Measurements from ENCODE around the gene TMEM217. TPM values are rescaled to one million over a fixed set of nuclear protein-coding genes. Genes with fewer than 3 reads are reported as not detected.

TMEM217 gene
- total RNA-seq, 4 donors from 2014 or later, result 1.4 to 4.7 (median 2.0) TPM

DNA sequence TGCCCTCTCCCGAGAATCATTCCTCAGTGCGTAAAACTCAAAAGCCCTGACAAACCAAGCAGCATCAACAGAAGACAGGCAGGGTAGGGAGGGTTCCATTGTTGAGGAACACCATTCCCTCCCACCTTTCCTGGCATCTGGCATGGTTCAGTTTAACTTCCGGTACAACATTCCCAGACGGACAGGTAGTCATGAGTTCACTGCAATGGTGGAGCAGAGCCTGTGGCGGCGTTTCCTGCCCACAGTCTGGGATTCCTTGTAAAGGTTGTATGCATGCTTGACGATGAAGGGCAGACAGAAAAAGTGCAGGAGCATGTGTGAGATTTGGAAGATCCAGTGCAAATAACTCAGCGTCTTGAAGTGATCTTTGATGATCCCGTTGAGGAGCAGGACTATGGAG is 45.7 kb downstream of the TMEM217 start:
- Histone ChIP-seq H3K27ac (no peak overlapping the region), H3K27me3 (no peaks in the 10 kb centered on the region), H3K4me1 (peaks cover 0 to 10% (median 0%) of the 10 kb centered on the region in 3 donors), H3K36me3 (no peaks in the 10 kb centered on the region), H3K9me3 (no peaks in the 10 kb centered on the region), H3K4me3 (no peak overlapping the region)
- DNase-seq, result no peak
- WGBS, 2 donors, result 85% methylated on average over 9 of the region's 9 CpGs
- no peak for TF ChIP-seq POLR2A (IDR thresholded peaks at IDR 0.05)
- TF ChIP-seq CTCF (IDR thresholded peaks at IDR 0.05), result no peak
- intact Hi-C loops (cut with DNase I), result no loop called here

DNA sequence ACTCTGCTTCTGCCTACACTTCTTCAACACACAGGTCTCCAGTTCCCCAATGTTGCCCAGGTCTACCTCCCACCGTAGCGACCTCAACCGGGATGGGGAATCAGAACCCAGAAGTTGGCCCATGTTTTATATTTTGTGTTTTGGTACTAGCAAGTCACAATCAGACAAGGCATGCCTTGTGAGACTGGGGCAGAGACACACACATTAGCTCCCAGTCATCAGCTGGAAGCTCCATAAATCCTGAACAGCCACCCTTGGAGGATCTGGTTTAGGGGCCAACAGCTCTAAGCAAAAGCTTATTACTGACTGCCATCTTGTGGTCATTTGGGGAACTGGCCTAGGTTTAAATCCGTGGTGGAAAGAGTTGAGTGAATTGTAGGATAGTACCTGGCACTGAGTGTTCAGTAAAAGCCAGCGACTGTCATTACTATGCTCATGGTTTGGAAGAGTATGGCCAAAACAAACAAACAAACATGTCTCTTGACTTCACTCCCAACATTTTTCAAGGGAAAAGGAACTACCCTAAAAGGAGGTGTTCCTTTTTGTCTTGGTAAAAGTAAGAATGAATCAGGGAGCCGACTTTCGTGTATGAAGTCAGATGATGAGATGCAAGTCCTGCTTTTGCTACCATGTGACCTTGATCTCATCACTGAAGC is 47.5 kb downstream of the TMEM217 start:
- TF ChIP-seq CTCF (IDR thresholded peaks at IDR 0.05), result peak; percentile 93 to 98 (median 97)
- no peak for TF ChIP-seq POLR2A (IDR thresholded peaks at IDR 0.05)
- 54 to 57% methylated on average over 7 of the region's 7 CpGs for WGBS, 2 donors
- peaks cover 0 to 15% (median under 1%) of the 10 kb centered on the region in 3 donors for H3K4me1 ChIP-seq
- H3K36me3 ChIP-seq, result no peaks in the 10 kb centered on the region
- H3K27ac ChIP-seq, result no peak overlapping the region
- H3K27me3 ChIP-seq, result no peaks in the 10 kb centered on the region
- no peak overlapping the region for H3K4me3 ChIP-seq
- intact Hi-C loops (cut with DNase I), result loop anchor here (2.0 kb wide), 1 partner anchor 192 kb away; no protein-coding TSS in a partner anchor
- no peak for DNase-seq
- no peaks in the 10 kb centered on the region for H3K9me3 ChIP-seq

- intact Hi-C loops (cut with DNase I), result loop anchor here (2.0 to 10.0 kb wide), 3 partner anchors 155 to 445 kb away; no protein-coding TSS in a partner anchor
- Histone ChIP-seq H3K27me3 (no peaks in the 10 kb centered on the region), H3K9me3 (no peaks in the 10 kb centered on the region), H3K27ac (no peak overlapping the region), H3K4me3 (no peak overlapping the region), H3K36me3 (no peaks in the 10 kb centered on the region), H3K4me1 (peaks cover 5 to 23% (median 7%) of the 10 kb centered on the region in 3 donors)
- WGBS, 2 donors, result 82 to 84% methylated on average over 12 of the region's 12 CpGs
- DNase-seq, result no peak
- TF ChIP-seq POLR2A (IDR thresholded peaks at IDR 0.05) (no peak), CTCF (IDR thresholded peaks at IDR 0.05) (no peak)
These were observed 48.3 kb downstream of the TMEM217 start for GRCh38 chr6:37209461-37210205.

GRCh38 chr6:37208793-37209192 is 49.2 kb downstream of the TMEM217 start:
- Histone ChIP-seq H3K27me3 (no peaks in the 10 kb centered on the region), H3K4me3 (no peak overlapping the region), H3K27ac (no peak overlapping the region), H3K9me3 (no peaks in the 10 kb centered on the region), H3K36me3 (no peaks in the 10 kb centered on the region), H3K4me1 (peaks cover 5 to 29% (median 7%) of the 10 kb centered on the region in 3 donors)
- intact Hi-C loops (cut with DNase I), result loop anchor here (10.0 kb wide), 2 partner anchors 154 to 444 kb away; no protein-coding TSS in a partner anchor
- no peak for DNase-seq
- TF ChIP-seq CTCF (IDR thresholded peaks at IDR 0.05), result no peak
- no peak for TF ChIP-seq POLR2A (IDR thresholded peaks at IDR 0.05)
- 86 to 97% methylated on average over 6 to 7 of the region's 7 CpGs for WGBS, 2 donors

GRCh38 chr6:37207903-37208456 is 50.0 kb downstream of the TMEM217 start:
- H3K4me3 ChIP-seq, result no peak overlapping the region
- no peaks in the 10 kb centered on the region for H3K27me3 ChIP-seq
- intact Hi-C loops (cut with DNase I), result loop anchor here (10.0 kb wide), 2 partner anchors 153 to 443 kb away; no protein-coding TSS in a partner anchor
- WGBS, 2 donors, result 57 to 58% methylated on average over 7 of the region's 7 CpGs
- H3K27ac ChIP-seq, result peak overlapping the region in 1 of 4 donors; percentile 7
- TF ChIP-seq POLR2A (IDR thresholded peaks at IDR 0.05) (no peak), CTCF (IDR thresholded peaks at IDR 0.05) (peak; percentile 71 to 93 (median 87))
- peak; percentile 30 for DNase-seq
- peaks cover 5 to 34% (median 7%) of the 10 kb centered on the region in 3 donors for H3K4me1 ChIP-seq
- H3K9me3 ChIP-seq, result no peaks in the 10 kb centered on the region
- H3K36me3 ChIP-seq, result no peaks in the 10 kb centered on the region

All from esophagus squamous epithelium (tissue), 5 donors.